NCI-H345 (cell line): ENCODE measurements around the gene MILR1.
"Not testable (repeated sequence)": the region's sequence is repeated elsewhere in the genome, so short reads cannot be mapped to it uniquely, and the experiment has no call there.

Experiments
- DNase-seq: peaks from one replicate; lab custom pipeline; 2025; lab: John Stamatoyannopoulos, UW

Gene MILR1

DNA sequence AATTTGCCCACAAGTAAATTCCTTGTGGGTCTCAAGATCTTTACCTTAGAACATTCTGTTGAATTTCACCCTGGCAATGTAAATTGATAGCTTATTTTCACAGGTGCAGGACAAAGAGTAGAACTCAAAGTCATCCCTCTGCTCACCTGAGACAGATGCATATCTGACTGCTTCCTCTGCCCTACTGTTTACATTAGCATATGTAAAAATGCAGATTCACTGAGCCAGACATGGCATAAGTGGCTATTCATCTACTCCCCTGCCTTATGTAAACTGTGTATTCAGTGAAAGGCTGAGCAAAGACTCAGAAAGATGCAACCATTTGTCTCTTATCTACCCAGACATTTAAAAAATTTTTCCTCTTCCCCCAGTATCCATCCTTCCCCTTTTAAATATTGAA, 22.3 kb upstream of the MILR1 start:
- no peak for DNase-seq

DNA sequence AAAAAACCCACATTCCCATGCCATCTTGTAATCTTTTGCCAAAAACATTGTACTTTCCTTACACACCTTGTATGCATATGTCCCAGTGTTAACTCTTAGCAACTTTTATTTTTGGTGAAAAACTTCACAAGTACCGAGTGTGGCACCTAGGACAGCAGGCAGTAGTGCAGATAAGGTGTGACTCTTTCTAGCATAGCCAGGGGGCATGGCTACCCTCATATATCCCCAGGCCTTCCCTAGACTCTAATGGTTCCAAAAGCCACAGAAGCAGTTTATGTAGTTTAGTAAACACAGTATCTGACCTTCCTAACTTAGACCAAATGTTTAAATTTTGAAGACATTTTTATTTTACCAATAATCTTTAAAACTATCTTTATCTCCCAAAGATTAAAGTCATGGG, 20.5 kb upstream of the MILR1 start:
- no peak for DNase-seq

DNA sequence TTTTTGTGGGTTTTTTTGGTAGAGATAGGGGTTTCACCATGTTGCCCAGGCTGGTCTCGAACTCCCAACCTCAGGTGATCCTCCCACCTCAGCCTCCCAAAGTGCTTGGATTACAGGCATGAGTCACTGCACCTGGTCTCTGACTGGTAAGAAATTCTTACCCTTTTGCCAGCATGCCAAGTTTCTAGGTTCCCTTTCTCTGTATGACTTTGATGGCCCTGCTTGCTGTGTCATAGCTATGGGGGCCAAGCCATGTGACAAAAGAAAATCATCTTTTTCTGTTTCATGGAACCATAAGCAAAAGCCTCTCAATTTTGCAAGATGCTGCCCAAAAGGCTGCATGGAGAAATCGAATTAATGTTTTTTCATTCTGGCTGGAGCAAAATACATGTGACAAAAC, 18.9 kb upstream of the MILR1 start:
- DNase-seq, result not testable (repeated sequence)

DNA sequence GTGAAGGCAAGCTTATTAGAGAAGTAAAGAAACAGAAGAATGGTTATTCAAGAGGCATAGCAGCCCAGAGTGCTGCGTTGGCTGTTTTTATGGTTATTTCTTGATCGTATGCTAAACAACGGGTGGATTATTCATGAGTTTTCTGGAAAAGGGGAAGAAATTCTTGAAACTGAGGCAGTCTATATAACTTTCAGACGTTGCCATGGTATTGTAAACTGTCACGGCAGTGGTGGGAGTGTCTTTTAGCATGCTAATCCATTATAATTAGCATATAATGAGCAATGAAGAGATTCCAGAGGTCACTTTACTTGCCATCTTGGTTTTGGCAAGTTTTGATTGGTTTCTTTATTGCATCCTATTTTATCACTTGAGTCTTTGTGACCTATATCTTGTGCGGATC, 17.4 kb upstream of the MILR1 start:
- no peak for DNase-seq

DNA sequence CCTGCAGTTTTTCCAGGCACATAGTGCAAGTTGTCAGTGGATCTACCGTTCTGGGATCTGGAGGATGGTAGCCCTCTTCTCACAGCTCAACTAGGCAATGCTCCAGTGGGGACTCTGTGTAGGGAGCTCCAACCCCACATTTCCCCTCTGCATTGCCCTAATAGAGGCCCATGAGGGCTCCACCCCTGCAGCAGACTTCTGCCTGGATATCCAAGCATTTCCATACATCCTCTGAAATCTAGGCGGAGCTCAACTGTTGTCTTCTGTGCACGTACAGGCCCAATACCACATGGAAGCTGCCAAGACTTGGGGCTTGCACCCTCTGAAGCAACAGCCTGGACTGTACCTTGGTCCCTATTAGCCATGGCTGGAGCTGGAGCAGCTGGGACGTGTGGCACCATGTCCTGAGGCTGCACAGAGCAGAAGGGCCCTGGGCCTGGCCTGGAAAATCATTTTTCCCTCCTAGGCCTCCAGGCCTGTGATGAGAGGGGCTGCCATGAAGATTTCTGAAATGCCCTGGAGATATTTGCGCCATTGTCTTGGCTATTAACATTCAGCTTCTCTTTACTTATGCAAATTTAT, 10.9 kb upstream of the MILR1 start:
- no peak for DNase-seq

DNA sequence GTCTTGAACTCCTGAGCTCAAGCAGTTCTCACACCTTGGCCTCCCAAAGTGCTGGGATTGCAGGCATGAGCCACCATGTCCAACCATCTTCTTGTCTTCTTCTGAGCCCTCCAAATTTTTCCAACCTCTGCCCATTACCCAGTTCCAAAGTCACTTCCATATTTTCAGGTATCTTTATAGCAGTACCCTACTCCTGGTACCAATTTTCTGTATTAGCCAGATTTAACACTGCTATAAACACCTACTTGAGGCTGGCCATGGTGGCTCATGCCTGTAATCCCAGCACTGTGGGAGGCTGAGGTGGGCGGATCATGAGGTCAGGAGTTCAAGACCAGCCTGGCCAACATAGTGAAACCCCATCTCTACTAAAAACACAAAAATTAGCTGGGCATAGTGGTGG, 9.4 kb upstream of the MILR1 start:
- not testable (repeated sequence) for DNase-seq

DNA sequence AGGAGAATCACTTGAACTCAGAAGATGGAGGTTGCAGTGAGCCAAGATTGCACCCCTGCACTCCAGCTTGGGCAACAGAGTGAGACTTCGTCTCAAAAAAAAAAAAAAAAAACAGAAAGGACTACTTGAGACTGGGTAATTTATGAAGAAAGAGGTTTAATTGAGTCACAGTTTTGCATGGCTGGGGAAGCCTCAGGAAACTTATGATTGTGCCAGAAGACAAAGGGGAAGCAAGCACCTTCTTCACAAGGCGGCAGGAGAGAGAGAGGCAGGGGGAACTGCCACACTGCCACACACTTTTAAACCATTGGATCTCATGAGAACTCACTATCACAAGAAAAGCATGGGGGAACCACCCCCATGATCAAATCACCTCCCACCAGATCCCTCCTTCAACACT, 9.0 kb upstream of the MILR1 start:
- DNase-seq, result no peak

DNA sequence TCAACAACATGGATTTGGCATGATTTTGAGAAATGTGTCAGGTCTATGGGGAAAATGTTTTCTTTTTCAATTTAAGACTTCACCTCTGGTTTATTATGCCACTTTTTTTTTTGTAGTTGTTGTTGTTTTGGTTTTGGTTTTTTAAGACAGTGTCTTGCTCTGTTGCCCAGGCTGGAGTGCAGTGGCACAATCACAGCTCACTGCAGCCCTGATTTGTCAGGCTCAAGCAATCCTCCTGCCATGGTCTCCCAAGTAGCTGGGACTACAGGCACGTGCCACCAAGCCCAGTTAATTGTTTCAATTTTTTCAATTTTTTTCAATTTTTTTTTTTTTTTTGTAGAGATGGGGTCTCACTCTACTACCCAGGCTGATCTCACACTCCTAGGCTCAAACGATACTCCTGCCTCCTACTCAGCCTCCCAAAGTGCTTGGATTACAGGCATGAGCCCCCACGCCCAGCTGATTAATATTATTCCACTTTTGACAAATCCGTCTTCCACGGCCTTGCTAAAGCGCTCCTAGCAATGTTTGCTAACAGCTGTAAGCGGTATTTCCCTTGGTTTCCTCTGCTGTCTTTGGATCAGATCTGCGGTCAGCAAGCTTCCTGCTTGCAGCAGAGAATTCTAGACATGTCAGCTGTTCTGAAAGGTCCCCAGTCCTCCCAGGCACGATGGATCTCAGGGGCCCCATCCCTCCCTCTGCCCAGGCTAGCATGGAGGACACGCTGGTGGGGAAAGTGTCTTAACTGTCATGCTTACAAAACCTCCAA, 7.0 kb upstream of the MILR1 start:
- no peak for DNase-seq

DNA sequence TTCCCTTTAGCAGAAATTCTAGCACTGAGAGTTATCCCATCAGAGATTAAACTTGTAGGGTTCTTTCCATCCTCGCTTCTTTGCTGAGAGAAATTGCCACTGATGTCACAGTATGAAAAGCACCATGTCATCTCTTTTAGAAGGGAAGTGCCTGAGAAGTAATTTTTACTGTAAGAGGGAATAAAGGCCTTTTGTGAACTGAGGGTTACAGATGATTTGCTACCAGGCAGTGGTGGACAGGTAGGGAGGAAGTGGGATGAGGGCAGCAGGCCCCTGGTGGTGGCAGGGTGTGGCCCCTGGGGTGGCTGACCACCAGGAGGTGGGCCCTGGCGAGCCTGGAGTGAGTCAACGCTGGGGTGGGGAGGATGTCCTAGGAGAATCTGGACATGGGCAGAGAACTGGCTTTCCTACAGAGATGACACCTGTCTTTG, 6.4 kb upstream of the MILR1 start:
- DNase-seq, result no peak

DNA sequence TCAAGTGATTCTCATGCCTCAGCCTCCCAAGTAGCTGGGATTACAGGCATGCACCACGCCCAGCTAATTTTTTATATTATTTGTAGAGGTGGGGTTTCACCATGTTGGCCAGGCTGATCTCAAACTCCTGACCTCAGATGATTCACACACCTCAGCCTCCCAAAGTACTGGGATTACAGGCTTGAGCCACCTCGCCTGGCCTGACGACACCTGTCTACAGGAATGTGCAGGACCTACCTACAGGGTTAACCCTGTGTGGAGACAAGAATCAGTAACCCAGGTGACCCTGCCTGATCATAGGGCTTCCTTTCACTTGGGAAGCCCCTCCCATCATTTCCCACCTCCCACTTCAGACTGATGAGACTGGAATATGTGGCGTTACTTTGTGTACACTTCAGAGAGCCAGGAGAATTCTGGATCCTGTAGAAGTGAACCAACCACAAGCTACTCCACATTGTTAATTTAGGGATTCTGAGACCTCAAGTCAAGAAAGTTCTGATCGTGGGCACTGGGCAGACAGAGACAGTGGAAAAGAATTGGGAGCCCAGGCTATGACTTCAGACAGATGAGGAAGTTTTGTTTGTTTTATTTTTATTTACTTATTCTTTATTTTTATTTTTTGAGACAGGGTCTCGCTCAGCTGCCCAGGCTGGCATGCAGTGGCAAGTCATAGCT, 5.7 kb upstream of the MILR1 start:
- DNase-seq, result no peak

DNA sequence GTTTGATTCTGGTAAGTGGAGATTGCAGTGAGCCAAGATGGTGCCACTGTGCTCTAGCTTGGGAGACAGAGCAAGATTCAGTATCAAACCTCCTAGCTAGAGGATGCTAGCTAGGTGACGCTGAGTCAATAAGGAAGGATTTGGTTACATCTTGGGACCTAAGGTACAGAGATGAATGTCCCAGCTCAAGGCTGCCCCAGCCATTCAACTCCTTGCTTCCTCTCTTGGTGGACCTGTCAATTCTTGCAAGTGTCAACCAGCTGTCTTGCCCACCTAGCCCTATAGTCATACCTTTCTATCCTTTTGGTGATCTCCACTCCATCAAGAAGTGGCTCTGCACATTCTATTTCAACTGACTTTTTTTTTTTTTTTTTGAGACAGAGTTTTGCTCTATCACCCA, 1.4 kb upstream of the MILR1 start:
- no peak for DNase-seq

DNA sequence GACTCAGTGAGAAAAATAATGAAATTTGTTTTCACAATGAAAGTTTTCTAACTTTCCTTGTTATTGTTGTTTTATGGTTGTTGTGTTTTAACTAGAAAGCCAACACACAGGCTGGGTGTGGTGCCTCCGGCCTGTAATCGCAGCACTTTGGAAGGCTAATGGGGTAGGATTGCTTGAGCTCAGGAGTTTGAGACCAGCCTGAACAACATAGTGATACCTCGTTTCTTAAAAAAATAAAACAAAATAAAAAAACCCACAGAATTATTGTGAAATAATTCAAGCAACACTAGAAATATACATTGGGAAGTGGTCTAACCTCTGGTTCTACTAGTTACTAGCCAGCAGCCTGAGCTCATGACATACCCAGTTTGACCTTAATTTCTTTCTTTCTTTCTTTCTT, 630 bp downstream of the MILR1 start:
- DNase-seq, result no peak

DNA sequence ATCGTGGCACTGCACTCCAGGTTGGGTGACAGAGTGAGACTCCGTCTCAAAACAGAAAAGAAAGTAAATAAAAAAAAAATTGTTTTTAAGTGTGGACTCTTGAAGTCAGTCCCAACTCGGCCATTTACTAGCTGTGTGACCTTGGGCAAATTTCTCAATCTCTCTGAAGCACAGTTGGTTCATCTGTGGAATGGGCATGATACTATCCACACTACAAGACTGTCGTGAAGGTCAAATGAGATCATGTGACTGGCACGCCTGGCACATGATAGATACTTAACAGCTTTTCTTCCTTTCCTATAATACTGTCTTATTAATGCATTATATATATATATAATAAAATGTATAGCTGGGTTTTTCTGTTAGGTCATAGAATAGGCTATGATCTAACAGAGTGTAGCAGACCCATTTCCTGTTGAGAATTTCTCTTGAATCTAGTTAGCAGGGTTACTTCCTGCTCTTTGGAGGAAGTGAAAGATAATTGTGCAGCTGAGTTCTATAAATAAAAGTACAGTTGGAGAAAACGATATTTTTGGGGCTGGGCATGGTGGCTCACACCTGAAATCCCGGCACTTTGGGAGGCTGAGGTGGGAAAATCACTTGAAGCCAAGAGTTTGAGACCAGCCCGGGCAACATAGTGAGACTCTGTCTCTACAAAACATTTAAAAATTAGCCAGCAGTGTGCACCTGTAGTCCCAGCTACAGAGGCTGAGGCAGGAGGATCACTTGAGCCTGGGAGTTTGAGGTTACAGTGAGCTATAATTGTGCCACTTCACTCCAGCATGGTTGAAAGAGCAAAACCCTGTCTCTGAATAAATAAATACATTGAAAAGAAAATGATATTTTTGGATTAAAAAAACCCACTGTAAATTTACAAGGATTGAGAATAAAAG, 7.3 kb downstream of the MILR1 start:
- DNase-seq, result no peak

DNA sequence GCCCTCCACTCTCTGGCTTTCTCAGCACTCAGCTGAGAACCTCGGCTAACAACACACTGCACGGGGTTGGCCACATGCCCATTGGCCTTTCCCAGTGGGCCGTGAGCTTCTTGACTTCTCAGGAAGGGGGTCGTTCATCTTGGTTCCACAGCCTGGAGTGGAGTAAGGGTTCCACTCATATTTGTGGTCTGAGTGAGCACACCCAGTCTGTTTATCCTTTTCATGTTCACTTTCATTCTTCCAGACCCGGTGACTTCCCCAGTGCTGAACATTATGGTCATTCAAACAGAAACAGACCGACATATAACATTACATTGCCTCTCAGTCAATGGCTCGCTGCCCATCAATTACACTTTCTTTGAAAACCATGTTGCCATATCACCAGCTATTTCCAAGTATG, 8.2 kb downstream of the MILR1 start:
- DNase-seq, result no peak

DNA sequence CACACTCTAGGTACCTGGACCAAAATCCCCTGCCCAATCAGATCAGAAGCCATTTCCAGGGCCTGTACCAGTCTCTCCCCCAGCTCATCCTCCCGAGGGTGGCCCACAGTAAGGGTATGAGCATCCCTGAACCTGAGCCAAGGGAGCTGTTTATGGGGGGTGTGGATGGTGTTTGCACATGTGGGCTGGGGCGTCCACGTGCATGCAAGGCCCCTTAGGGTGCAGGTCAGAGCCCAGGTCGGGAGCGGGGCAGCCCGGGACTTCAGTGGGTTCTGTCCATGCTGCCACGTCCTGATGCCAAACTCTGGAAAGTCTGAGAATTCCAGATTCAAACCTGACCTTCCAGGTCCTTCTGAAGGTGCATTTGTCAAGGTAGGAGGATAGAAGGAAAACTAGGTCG, 9.8 kb downstream of the MILR1 start:
- no peak for DNase-seq

DNA sequence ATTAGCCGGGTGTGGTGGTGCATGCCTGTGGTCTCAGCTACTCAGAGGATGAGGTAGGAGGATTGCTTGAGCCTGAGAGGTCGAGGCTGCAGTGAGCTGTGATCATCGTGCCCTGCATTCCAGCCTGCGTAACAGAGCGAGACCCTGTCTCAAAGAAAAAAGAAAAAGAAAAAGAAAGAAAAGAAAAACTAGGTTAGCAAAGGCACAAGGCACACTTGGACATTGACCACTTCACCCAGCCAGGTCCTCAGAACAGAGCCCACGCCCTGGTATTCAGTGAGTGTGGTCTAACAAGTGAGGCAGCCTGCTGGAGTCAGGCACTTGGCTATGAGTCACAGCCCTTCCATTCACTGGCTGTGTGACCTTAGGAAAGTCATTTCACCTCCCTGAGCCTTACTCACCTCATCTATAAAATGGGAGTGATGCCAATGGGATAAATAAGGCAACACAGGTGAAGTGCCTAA, 10.4 kb downstream of the MILR1 start:
- DNase-seq, result no peak

DNA sequence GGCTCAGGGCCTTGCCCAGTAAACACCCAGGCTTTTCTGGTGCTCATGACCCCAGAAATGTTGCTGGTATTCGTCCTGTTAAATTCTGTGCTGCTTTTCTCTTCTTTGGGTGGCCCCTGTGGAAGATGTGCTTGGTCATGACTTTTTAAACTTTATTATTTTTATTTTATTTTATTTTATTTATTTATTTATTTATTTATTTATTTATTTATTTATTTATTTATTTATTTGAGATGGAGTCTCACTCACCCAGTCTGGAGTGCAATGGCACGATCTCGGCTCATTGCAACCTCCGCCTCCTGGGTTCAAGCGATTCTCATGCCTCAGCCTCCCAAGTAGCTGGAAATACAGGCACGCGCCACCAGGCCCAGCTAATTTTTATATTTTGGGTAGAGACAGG, 10.9 kb downstream of the MILR1 start:
- DNase-seq, result not testable (repeated sequence)

DNA sequence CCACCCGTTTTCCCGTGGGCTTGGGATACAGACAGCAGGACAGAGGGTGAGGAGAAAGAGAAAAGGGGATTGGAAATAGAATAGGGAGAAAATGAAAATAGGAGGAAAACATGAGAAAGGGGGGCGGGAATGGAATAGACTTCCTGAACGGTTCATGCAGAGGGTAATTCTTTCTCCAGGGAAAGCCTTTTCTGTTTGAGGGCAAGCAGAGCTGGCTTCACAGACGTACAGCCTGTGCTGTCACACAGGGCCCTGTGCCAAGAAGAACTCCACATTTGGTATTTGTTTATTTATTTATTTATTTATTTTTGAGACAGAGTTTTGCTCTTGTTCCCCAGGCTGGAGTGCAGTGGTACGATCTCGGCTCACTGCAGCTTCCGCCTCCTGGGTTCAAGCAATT, 12.0 kb downstream of the MILR1 start:
- DNase-seq, result no peak

DNA sequence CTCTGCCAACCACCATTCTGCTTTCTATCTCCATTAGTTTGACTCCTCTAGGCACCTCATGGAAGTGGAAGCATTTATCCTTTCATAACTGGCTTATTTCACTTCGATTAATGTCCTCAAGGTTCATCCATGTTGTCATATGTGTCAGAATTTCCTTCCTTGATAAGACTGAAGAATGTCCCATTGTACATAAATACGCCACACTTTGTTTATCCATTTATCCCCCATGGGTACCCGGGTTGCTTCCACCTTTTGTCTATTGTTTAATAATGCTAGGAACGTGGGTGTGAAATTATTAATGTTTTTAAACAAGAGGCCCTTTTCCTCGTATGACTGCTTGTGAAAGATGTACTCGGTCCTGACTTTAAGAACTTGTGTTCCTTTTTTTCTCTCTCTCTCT, 12.9 kb downstream of the MILR1 start:
- DNase-seq, result no peak

DNA sequence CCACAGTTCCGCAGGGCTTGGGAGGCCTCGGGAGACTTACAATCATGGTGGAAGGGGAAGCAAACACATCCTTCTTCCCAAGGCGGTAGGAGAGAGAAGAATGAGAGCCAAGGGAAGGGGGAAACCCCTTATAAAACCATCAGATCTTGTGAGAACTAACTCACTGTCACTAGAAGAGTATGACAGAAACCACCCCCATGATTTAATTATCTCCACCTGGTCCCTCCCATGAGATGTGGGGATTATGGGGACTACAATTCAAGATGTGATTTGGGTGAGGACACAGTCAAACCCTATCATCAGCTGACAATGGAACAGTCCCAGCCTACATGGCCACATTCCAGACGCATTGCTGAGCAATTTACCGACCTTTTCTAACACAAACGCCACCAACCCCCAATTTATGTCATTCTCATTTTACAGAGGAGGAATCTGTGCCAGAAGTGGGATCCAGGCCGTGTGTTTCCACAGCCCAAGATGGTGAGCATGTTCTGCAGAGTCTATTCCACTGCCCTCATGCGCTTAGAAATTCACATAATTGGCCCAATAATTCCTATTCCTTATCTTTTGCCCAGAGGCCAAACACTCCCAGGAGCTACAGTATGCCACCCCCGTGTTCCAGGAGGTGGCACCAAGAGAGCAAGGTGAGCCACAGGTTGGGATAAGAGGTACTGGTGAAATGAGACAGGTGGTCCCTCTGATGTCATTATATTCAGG, 17.3 kb downstream of the MILR1 start:
- no peak for DNase-seq

DNA sequence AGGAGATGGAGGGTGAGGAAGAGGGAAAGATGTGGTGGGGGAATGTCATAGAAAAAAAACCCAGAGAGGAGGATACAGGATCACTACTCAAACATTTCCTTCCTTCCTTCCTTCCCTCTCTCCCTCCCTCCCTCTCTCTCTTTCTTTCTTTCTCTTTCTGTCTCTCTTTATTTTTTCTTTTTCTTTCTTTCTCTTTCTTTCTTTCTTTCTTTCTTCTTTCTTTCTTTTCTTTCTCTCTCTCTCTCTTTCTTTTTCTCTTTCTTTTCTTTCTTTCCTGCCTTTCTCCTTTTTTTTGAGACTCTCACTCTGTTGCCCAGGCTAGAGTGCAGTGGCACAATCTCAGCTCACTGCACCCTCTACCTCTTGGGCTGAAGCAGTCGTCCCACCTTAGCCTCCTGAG, 17.9 kb downstream of the MILR1 start:
- not testable (repeated sequence) for DNase-seq

DNA sequence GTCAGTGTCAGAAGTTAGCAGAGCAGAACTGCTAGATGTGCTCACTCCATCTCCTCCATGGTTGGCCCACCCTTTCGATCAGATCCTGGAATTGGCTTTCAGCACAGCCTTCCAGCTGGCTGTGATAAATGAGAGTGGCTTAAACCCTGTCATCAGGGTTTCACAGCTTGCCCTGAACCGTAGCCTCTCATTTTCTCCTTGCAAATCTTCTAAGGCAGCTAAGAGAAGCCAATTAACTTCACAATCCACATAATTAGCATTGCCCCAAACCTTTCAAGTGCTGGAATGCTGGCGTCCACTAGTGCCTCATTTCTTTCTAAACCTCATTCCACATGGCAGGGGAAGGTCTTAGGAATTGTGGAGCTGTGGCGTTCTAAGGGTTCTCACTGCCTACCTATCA, 21.7 kb downstream of the MILR1 start:
- DNase-seq, result no peak
